Endometrium (tissue), 2 donors: ENCODE results near the gene KRT2.
"Not testable (repeated sequence)": the region's sequence is repeated elsewhere in the genome, so short reads cannot be mapped to it uniquely, and the experiment has no call there.

Experiments used
- FAIRE-seq: peaks from 2 replicates; lab custom pipeline; 2012; peaks lifted over from hg19 to GRCh38; lab: Jason Lieb, UNC
- donor health status: control.
- donor health status: control.

KRT2 gene

DNA sequence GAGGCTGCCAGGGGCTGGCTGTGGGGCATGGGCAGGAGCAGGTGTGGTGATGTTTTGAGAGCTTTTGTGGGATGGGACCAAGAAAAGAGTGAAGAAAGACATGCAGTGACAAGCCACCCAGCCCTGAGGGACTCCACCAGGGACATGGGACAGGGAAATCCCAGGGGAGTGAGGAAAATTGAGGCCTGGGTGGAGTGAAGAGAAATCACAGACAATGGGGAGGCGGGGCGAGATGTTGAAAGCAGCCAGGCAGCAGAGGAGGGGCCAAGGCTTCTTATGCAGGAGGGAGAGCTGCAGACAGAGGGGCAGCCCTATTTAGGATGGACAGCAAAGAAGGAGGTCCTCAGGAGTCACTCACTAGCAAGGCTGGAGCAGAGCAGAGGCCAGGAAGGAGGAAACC lies 32.4 kb upstream of the KRT2 start:
- FAIRE-seq, result no peak

DNA sequence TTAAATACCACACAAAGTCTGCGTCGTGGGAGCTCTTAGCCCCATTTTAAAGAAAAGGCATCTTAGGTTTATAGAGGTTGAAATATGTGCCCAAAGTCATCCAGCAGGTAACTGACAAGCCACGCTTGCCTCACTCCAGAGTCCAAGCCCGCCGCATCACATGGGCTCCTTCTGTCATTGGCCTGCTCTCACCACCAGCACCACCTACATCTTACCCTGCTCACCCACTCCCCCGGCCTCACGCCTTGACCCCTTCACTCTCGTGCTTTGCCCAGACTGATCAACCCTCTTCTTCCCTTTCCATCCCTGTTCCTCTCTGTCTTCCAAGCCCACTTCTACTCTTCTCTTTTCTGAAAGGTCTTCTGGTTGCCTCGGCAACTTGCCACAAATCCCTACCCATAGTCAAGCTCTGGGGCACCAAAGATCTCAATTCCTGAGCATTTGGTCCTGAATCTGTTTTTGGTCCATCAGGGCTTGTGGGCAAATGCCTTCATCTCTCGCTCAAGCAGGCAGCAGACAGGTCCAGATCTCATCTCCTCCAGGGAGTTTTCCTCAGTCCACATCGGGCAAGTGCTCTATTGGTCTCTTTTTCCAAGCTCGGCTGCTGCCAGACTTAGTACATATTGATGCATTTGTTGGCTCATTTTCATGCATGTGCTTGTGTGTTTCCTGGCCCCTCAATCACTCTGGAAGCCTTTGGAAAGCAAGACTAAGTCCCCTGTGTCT lies 31.7 kb upstream of the KRT2 start:
- FAIRE-seq, result no peak

DNA sequence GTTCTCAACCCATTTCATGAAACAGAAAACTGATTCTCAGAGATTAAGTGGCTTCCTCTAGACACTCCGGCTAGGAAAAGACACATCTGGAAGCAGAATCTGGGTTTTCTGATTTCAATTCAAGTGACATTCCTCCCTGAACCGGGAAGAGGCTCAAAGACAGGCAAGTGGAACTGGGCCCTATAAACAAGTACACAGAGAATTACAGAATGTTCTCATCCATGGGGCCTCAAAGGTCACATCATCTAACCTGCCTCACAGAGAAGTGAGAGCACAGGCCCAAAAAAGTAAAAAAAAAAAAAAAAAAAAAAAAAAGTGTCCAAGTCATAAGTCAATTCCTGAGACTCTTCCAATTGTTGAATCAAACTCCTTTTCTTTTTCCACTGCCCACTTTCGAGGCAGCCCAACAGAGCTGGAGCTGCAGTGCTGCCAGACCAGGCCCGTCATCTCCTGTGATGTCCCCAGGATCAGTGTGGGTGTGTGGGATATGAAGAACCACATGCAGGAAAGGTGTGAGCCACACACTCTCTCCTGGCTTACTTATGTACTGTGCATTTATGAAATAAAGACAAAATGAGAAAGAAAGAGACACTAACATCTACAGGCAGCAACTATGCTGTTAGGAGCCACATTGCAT lies 31.0 kb upstream of the KRT2 start:
- FAIRE-seq, result no peak

DNA sequence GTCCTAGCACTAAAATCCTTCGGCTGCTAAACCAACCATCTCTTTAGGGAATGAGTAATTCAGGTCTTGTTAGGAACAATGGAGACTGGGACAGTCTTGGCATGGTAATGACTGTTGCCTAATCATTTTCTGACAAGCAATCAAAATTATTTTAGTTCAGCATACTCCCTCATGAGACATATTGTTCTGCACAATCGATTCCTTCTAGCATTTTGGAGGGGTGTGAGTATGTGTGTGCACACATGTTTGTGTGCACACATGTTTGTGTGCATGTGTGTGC lies 30.3 kb upstream of the KRT2 start:
- no peak for FAIRE-seq

DNA sequence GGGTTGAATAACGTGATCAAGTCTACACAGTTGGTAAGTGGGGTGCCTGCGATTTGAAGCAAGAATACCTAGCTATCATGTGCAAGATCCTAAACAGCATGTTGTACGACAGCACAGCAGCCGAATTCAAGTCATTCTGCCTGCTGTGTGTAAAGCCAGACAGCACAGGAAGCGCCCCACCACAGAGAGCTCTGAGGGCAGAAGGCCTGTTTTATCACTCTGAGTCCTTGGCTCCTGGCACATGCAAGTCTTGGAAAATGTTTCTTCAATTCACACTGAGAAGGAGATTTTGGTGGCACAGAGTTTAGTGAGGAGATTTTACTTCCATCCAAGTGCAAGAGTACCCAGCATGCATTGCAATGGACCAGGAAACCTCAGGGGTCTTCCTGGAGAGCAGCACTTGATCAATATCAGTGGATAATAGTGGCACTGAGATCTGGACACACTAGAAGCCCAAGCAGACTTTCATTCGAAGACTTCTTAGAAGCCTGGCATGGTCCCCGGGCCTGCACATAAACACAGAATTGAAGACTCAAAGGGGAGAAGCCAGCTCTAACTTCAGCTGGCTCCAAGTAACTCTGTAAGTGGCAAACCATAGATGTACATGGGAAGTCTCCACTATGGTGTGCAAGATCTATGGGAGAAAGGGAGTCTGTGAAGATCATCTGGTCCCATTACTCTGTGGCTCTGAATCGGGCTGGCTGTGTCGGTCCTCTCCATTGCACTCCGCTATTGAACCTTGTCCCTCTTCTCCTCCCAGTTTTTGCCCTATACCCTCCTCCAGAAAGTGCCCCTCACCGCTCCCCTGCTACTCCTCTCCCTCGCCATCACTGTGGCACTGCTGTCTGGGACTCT lies 29.7 kb upstream of the KRT2 start:
- FAIRE-seq, result no peak

DNA sequence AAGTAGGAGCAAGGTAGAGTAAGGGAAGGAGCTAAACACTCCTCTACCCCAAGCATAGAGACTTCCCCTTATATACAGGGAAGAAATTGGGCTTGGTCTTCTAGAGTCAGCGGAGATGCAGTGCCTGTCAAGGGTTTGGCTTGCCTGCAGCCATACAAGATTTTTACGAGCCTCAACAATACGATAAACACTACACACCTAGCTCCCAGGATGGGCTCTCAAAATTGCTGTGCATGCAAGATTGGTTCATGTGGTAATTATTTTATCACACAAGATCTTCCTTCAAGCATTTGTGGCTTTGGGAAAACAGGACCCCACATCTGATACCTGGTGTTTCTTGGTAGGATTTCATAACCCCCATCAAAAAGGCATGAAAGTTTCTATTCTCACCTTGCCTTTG lies 28.4 kb upstream of the KRT2 start, which contains the start of gene KRT1:
Gene KRT1 (minus strand): TSS at position 45 of the 400 bp plus-strand sequence. CDS start 59 bp downstream, outside the sequence.
- no peak for FAIRE-seq

DNA sequence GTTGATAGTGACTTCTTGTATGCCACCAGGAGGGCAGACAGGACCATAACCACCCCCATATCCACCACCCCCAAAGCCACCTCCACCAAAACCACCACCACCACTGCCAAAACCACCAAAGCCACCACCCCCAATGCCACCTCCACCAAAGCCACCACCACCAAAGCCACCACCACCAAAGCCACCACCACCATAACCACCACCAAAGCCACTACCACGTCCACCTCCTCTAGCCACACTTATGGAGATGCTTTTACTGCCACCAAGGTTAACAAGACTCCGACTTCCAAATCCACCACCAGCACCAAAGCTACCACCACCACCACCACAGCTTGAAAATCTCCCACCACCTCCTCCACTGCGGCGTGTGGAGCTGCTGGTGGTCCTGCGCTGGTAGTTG lies 27.9 kb upstream of the KRT2 start:
- no peak for FAIRE-seq

DNA sequence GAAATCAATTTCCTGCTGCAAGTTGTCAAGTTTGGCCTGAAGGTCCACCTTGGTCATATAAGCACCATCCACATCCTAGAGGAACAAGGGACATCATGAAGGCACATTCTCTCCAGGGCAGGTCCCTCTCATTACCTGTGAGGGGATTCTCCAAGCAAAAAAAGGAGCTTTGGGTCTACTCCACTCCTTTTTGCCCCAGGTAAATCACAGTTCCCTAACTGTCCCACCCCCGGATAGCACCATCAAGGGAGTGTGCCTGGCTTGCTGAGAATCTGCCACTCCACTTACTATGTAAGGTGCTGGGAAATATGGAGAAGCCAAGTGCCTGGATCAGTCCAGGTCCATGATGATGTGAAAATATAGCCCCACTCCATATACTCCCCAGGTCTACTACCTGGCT lies 25.7 kb upstream of the KRT2 start:
- no peak for FAIRE-seq

DNA sequence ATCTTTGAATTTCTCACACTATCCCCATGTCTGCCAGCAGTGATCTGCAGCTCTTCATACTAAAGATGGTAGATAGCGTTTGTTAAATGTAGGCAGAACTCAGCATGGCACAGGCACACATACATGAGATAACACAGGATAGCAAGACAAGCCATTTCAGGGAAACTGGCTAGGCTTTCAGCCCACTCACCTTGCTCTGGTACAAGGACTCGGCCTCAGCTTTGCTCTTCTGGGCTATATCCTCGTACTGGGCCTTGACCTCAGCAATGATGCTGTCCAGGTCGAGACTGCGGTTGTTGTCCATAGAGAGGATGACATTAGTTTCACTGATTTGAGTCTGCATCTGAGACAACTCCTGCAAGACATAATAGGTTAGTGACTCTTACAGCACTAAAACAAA lies 25.1 kb upstream of the KRT2 start:
- FAIRE-seq, result no peak

DNA sequence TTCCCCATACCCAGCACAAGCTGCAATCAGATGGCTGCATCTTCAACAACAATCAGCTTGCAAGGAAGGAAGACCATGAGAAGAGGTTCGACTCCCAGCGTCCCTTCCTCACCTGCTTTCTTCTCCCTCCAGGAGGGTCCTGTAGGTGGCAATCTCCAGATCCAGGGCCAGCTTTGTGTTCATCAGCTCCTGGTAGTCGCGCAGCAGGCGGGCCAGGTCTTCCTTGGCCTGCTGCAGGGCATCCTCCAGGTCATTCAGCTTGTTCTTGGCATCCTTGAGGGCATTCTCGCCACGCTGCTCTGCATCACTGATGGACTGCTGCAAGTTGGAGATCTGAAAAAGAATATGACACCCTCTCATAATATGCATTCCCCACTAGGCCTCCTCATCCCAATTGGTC lies 24.2 kb upstream of the KRT2 start:
- no peak for FAIRE-seq

DNA sequence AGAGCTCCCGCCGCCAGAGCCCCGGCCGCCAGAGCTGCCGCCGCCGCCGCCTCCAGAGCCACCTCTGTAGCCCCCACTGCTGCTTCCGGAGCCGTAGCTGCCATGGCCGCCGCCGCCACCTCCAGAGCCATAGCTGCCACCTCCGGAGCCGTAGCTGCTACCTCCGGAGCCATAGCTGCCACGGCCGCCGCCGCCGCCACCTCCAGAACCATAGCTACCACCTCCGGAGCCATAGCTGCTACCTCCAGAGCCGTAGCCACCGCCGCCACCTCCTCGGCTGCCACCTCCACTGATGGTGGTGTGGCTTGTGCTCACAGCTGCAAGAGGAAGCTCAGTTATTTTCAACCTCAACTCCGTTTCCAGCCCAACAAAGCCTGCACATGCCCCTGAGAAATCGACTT lies 23.3 kb upstream of the KRT2 start:
- no peak for FAIRE-seq

DNA sequence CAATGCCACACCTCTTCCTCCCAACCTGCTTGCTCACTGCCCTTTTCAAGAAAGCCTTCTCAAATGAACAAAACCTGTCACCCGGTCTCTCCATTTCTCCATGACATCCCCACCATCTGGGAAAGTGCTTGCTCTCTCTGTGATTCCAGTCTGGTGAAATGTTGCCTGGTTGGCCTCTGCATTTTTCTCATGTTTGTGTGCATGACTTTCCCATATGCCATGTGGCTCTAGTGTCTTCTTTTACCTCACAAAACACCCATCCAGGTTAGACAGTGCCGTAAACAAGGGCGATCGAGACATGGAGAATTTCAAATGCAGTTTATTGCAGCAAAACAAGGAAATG lies 22.4 kb upstream of the KRT2 start:
- no peak for FAIRE-seq

DNA sequence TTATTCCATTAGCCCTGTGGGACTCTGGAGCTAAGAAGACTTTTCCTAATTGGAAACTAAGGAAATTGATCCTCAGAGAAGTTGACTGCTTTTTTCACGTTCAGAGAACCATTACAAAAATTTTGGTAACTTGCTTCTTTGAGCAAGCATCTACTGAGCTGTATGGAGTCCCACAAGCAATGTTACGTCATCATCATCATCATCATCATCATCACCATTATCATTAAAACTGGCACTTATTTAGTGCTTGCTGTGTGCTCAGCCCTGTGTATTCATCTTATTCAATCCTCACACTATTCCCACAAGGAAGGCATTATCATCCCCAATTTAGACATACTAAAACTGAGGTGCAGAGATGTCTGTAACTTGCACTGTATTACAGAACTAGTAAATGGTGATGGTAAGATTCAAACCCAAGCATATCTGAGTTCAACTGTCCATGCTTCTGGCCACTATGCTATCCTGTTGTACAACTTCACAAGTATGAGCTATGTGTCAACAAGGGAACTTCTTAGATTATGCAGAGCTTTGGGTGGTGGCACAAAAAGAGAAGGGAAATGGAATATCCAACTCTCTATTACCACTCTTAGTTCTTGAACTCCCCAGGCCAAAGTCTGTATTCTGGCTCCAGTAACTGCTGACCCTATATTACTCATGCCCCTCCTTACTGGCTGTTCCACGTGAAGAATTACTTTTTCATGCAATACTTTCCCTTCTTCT lies 21.9 kb upstream of the KRT2 start:
- FAIRE-seq, result no peak

DNA sequence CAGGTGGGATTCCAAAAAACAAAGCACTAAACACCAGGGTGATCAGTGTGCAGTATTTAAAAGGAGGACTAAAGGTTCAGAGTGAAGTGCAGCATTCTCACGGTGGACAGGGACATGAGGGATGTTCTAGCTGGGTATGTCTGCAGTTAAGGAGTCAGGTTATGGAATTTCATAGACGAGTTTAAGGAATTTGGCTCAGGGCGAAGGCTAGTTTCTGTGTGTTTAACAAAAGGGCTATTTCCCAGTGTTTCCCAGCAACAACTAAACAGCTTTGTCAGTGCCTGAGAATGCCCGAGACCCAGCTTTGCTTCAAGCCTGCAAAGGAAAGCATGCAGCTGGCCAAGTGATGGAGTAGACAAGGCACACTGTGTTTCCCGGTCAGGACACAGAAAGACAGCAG lies 21.2 kb upstream of the KRT2 start:
- FAIRE-seq, result no peak

DNA sequence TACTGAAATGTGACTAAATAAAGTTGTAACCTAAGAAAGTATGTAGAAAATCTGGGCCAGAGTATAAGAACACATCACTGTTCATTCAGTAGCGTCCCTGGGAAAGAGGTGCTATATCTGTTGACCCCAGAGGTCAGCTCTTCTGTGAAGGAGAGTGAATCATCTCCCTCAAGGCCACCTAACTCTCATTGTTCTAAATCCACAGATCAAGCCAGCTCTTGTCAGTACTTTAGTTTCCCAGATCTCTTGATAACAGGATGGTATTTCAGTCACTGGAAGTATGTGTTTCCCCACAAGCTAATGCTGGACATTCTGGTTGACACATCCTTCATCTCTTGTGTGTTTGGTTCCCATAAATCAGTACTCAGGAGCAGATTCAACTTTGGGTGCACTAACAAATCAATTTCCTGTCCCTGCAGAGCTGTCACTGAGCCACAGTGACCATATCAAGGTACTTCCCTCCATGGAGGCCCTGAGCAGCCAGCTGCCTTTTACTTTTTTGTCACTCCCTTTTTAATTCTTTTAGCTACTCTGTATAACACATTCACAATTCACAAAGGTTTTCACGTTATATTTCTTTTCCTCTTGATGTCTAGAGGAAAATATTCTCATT lies 20.4 kb upstream of the KRT2 start:
- no peak for FAIRE-seq

DNA sequence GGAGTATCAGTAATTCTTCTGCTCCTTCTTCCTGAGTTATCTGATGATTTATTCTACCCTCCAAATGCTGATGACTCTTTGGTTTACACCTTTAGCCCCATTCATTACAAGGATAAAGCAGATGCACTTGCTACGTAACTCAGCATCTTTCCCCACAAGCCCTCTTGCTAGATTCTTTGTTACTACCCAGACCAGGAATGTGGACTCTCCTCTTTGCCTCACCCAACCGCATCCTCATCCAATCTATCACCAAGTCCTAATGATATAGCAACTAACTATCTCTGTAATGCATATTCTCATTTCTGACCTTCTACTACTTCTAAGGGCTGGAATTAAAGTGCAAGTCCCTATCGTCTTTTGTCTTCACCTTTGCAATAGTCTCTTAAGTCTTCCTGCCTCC lies 18.9 kb upstream of the KRT2 start:
- FAIRE-seq, result no peak

DNA sequence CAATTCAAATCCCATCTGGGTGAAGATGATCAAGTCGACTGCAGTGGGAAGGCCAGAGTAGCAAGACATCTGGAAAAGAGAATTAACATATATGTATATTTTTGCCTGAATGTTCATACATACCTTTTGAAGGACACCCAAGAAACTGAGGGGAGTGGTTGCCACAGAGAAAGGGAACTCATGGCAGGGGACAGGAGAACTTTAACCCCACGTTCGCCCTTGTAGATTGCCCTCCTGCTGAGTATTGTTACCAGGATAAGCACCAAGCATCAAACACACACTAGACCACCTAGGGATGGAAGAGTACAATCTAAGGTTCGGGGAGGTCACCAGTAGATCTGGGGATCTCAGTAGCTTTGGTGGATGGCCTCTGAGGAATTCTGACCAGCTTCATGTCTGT lies 18.5 kb upstream of the KRT2 start:
- FAIRE-seq, result no peak

DNA sequence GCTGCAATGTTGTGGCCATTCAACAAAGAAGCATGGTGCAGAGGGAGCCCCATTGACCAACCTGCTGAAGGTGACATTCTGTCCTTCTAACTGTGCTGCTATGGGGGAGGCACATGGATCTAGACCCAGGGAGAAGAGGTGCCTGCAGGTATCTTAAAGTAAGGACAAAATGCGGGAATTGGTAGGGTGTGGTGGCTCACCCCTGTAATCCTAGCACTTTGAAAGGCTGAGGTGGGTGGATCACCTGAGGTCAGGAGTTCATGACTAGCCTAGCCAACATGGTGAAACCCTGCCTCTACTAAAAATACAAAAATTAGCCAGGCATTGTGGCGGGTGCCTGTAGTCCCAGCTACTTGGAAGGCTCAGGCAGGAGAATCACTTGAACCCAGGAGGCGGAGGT lies 17.9 kb upstream of the KRT2 start:
- not testable (repeated sequence) for FAIRE-seq

DNA sequence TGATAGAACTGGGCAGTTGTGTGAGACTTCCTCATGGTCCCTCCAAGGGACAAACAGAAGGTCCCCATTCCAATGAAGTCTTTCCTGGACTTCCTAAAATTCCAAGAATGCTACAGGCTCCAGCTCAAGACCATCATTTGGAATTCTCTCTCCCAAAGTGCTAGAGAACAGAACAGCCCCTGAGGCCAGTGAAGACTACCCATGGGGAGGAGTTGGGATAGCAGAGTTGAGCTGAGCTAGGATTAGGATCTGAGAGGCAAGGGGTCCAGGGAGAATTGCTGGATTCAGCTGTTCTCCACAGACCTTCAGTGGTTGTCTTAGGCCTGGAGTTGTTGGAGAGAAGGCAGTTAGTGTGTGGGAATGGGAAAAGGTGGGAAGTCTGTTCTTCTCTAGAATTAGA lies 17.4 kb upstream of the KRT2 start:
- FAIRE-seq, result no peak

DNA sequence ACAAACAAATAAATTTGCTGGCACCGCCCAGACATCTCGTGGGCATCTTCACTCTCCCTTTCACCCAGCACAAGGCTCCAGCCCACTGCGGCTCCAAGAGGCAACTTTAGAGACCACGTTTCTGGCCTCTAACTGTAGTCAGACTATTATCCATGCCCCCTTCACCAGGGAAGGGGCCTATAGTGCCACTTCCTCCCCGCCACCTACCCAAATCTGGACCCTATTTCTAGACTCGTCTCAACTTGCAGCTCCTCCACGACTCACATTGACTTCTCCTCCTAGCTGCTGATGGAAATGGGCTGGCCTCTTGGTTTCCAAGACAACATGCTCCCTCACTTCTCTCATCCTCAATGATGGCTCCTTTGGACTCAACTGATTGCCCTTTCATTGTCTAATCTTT lies 15.9 kb upstream of the KRT2 start:
- no peak for FAIRE-seq

DNA sequence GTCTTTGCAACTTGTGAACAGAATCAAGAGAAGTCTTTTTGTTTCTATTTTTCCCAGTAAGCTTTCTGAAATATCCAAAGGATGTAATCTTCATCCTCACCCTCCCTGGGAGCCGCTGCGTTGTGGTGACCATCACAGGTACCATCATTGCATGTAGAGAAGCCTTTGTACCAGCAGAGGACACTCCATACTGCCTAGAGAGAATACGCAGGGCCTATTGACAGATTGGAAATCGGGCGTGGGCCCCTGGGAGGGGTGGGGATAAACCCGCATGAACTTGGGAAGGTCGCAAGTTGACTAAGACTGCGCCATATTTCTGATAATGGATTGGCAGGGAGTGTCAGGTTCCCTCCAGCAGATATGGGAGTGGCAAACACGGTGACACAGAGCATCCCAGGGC lies 15.5 kb upstream of the KRT2 start:
- FAIRE-seq, result no peak

DNA sequence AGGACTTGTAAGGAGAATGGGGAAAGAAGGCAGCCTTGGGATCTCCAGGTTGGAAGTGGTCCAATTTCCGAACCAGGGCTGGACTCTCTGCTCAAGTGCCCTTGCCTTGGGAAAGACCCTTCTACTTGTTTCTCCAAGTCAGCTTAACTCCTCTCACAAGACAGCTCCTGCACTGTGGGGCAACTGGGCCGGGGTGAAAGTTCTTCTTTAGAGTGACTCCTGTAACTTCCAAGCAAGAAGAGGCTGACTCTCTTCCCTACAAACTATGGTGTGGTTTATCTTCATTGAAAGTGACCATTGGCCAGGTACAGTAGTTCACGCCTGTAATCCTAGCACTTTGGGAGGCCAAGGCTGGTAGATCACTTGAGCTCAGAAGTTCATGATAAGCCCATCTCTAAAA lies 14.5 kb upstream of the KRT2 start:
- no peak for FAIRE-seq

DNA sequence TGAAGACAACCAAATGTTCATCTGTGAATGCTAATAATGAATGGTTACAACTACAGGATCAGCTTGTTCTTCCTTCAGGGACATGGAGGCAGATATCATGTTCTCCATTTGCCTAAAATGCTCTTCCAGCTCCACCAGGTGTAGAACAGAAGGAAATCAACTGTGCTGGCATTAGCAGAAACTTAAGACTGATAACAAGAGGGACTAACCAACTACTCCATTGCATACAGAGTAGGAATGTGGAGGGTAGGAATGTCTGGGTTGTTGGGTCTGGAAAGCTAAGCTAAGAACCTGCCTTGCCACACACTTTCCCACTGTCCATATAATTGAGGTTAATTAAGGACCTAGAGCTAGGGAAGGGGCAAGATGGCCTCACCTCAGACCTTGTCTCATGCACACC lies 11.4 kb upstream of the KRT2 start:
- FAIRE-seq, result no peak
